Testis (tissue), 3 donors: ENCODE data around the gene ABCC3. TPM values are rescaled to one million over a fixed set of nuclear protein-coding genes. Genes with fewer than 3 reads are reported as not detected.

ENCODE experiments used
- DNase-seq: peaks from one replicate; pipeline ENCODE4 v3.0.0-alpha.2; 2019
- H3K27ac ChIP-seq, 2 donors: fragments of 200-600 bp; sonication (generic); one replicate each; pipeline ENCODE4 v1.5.1; 2019
- H3K27me3 ChIP-seq: fragments of 200-600 bp; sonication (generic); one replicate; pipeline ENCODE4 v1.5.1; 2019
- H3K36me3 ChIP-seq: fragments of 200-600 bp; sonication (generic); one replicate; pipeline ENCODE4 v1.5.1; 2017; ENCODE audit warnings: low read depth; ENCODE audit errors: missing control alignments
- H3K4me1 ChIP-seq: fragments of 200-600 bp; sonication (generic); one replicate; pipeline ENCODE4 v1.5.1; 2019
- H3K4me3 ChIP-seq, 2 donors: fragments of 200-600 bp; sonication (generic); one replicate each; pipeline ENCODE4 v1.5.1; 2017 to 2019
- H3K9me3 ChIP-seq: fragments of 200-600 bp; sonication (generic); one replicate; pipeline ENCODE4 v1.5.1; 2017
- POLR2A ChIP-seq: fragments of 450-650 bp; IDR thresholded peaks from one replicate; pipeline ENCODE4 v1.6.1; 2017; ENCODE audit warnings: antibody characterized with exemption, mild to moderate bottlenecking, moderate library complexity
- WGBS, 2 donors: methylation state at CpG; one replicate each; pipeline ENCODE4 v1.1.5; 2018; 5-methylcytosine and 5-hydroxymethylcytosine counted together
- intact Hi-C: fragments of 100-400 bp; cut with DNase I; formaldehyde crosslinking; loops from one replicate; pipeline ENCODE4 v1.15.1; 2023; ENCODE audit warnings: low total_unique reads
- polyA plus RNA-seq: library from polyadenylated mRNA; stranded (reverse); fragments of 350-450 nt; fragmentation: Illumina TruSeq; extraction: RNeasy Lipid Tissue Mini Kit (QIAGEN cat#74804); gene quantifications from one replicate; pipeline ENCODE4 v1.2.3, GENCODE V29; 2014; ENCODE audit warnings: low read depth, low replicate concordance; ENCODE audit not compliant: insufficient read depth
- total RNA-seq, 2 donors: library from RNA; depleted of rRNA; stranded (reverse); fragments of >200 nt; gene quantifications; one replicate each; pipeline ENCODE4 v1.2.3, GENCODE V29; 2016
- TF ChIP-seq, protein P1 (sequence below), 3 experiments: fragments of 450-650 bp in 2 of 3; fragments of 200-600 bp in 1 of 3; sonication (generic) in 1 of 3; IDR thresholded peaks; one replicate each; pipeline ENCODE4 v1.5.1; 2016 to 2019; ENCODE audit warnings: antibody characterized with exemption in 3 of 3, mild to moderate bottlenecking in 2 of 3, moderate library complexity in 1 of 3

The ABCC3 gene
- total and polyA plus RNA-seq, 3 donors from 2014 or later = 10.0 to 15.4 (median 12.1) TPM

DNA sequence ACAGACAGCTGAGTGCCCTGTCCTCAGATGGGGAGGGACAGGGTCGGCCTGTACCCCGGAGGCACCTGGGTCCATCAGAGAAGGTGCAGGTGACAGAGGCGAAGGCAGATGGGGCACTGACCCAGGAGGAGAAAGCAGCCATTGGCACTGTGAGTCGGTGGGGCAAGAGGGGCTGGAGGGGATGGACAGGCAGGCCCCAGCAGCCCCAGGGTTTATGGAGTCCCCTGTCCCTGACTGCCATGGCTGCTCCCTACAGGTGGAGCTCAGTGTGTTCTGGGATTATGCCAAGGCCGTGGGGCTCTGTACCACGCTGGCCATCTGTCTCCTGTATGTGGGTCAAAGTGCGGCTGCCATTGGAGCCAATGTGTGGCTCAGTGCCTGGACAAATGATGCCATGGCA lies 40.9 kb downstream of the ABCC3 start:
- H3K9me3 ChIP-seq = no peaks in the 10 kb centered on the region
- H3K27ac ChIP-seq = no peak overlapping the region
- H3K27me3 ChIP-seq = no peaks in the 10 kb centered on the region
- intact Hi-C loops = no loop called here
- TF ChIP-seq POLR2A = no peak
- TF ChIP-seq, protein P1, sequence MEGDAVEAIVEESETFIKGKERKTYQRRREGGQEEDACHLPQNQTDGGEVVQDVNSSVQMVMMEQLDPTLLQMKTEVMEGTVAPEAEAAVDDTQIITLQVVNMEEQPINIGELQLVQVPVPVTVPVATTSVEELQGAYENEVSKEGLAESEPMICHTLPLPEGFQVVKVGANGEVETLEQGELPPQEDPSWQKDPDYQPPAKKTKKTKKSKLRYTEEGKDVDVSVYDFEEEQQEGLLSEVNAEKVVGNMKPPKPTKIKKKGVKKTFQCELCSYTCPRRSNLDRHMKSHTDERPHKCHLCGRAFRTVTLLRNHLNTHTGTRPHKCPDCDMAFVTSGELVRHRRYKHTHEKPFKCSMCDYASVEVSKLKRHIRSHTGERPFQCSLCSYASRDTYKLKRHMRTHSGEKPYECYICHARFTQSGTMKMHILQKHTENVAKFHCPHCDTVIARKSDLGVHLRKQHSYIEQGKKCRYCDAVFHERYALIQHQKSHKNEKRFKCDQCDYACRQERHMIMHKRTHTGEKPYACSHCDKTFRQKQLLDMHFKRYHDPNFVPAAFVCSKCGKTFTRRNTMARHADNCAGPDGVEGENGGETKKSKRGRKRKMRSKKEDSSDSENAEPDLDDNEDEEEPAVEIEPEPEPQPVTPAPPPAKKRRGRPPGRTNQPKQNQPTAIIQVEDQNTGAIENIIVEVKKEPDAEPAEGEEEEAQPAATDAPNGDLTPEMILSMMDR (IDR thresholded peaks at IDR 0.05) = no peak
- no peaks in the 10 kb centered on the region for H3K36me3 ChIP-seq
- H3K4me1 ChIP-seq = no peaks in the 10 kb centered on the region
- WGBS, 2 donors = 91 to 93% methylated on average over 2 to 7 of the region's 7 CpGs
- no peak for DNase-seq
- H3K4me3 ChIP-seq = no peak overlapping the region

DNA sequence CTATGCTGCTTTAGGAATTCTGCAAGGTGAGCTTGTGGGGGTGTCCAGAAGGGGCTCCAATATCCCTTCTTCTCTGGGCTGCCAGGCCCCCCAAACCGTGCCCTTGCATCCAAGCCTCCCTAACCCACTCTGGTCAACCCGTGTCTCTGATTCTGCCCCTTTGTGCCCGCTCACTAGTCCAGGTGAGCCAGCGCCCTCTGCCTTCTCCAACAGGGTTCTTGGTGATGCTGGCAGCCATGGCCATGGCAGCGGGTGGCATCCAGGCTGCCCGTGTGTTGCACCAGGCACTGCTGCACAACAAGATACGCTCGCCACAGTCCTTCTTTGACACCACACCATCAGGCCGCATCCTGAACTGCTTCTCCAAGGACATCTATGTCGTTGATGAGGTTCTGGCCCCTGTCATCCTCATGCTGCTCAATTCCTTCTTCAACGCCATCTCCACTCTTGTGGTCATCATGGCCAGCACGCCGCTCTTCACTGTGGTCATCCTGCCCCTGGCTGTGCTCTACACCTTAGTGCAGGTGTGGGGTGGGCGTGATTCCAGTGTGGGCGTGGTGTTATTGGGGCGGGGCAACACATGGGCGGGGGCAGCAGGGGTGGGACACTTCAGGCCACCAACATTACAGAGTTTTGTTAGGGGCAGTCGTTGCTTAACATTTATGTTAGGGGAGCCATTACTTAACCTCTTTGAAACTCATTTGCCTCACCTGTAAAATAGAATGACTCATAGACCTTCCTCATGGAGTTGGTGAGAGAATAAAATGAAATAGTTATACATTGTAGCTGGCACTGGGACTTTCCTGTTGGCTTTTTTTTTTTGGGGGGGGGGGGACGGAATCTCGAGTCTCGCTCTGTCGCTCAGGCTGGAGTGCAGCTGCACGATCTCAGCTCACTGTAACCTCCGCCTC lies 41.6 kb downstream of the ABCC3 start:
- 91 to 94% methylated on average over 24 of the region's 24 CpGs for WGBS, 2 donors
- Histone ChIP-seq H3K36me3 (no peaks in the 10 kb centered on the region), H3K9me3 (no peaks in the 10 kb centered on the region), H3K4me3 (no peak overlapping the region), H3K27ac (no peak overlapping the region), H3K4me1 (no peaks in the 10 kb centered on the region), H3K27me3 (no peaks in the 10 kb centered on the region)
- TF ChIP-seq, protein P1 (IDR thresholded peaks at IDR 0.05) = no peak
- TF ChIP-seq POLR2A = no peak
- intact Hi-C loops = no loop called here
- DNase-seq = no peak

DNA sequence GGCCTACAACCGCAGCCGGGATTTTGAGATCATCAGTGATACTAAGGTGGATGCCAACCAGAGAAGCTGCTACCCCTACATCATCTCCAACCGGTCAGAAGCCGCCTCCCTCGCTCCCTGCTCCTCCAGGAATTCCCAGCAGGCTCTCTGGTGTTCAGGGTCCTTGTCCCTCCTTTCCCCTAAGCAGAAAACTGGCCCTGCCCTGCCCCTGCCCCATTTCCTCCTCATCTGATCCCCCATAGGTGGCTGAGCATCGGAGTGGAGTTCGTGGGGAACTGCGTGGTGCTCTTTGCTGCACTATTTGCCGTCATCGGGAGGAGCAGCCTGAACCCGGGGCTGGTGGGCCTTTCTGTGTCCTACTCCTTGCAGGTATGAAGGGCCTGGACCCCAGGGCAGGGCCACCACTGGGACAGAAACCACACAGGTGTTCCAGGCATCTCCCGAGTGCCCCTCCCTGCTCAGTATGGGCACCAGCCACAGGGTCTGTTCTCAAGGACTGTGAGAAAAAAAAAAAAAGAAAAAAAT lies 43.2 kb downstream of the ABCC3 start:
- no peaks in the 10 kb centered on the region for H3K27me3 ChIP-seq
- DNase-seq = no peak
- H3K9me3 ChIP-seq = no peaks in the 10 kb centered on the region
- 89 to 91% methylated on average over 12 of the region's 12 CpGs for WGBS, 2 donors
- H3K4me3 ChIP-seq = no peak overlapping the region
- no peak for TF ChIP-seq POLR2A
- TF ChIP-seq, protein P1 (IDR thresholded peaks at IDR 0.05) = no peak
- intact Hi-C loops = no loop called here
- no peaks in the 10 kb centered on the region for H3K36me3 ChIP-seq
- no peak overlapping the region for H3K27ac ChIP-seq
- H3K4me1 ChIP-seq = no peaks in the 10 kb centered on the region

DNA sequence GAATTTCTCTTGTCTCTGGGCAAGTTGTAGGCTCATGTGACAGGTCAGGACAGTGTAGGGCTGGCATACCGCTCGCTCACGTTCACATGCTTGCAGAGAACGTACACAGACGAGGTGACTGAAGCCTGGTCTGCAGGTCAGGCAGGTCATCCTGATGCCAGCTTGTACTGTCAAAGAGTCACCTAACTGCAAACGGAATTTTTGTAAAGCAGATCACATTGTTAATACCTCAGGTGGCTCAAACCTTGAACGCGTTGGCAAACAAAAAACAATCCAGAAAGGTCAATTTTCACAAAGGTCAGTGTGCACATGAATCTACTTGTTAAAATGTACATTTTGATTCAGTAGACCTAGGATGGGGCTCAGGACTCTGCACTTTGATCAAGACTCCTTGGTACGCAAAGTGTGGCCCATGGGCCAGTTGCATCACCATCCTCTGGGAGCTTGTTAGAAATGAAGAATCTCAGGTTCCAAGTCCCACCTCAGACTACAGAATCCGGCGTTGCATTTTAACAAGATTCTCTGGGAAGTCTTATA lies 44.4 kb downstream of the ABCC3 start:
- H3K9me3 ChIP-seq = no peaks in the 10 kb centered on the region
- TF ChIP-seq POLR2A = no peak
- TF ChIP-seq, protein P1 (IDR thresholded peaks at IDR 0.05) = no peak
- intact Hi-C loops = no loop called here
- no peak overlapping the region for H3K27ac ChIP-seq
- H3K4me1 ChIP-seq = no peaks in the 10 kb centered on the region
- no peaks in the 10 kb centered on the region for H3K27me3 ChIP-seq
- 94 to 97% methylated on average over 11 of the region's 11 CpGs for WGBS, 2 donors
- DNase-seq = no peak
- H3K4me3 ChIP-seq = no peak overlapping the region
- H3K36me3 ChIP-seq = no peaks in the 10 kb centered on the region
